Tongue (tissue), 2 donors: Measurements from ENCODE around the gene INKA1. TPM values are rescaled to one million over a fixed set of nuclear protein-coding genes. Genes with fewer than 3 reads are reported as not detected.
"Not testable (repeated sequence)": the region's sequence is repeated elsewhere in the genome, so short reads cannot be mapped to it uniquely, and the experiment has no call there.

Source experiments
- DNase-seq: peaks from one replicate; pipeline ENCODE4 v3.0.0-alpha.2; 2015
- total RNA-seq: library from RNA; depleted of rRNA; stranded (reverse); fragments of >200 nt; gene quantifications from one replicate; pipeline ENCODE4 v1.2.3, GENCODE V29; 2014

Gene INKA1
- total RNA-seq: 12.3 TPM

DNA sequence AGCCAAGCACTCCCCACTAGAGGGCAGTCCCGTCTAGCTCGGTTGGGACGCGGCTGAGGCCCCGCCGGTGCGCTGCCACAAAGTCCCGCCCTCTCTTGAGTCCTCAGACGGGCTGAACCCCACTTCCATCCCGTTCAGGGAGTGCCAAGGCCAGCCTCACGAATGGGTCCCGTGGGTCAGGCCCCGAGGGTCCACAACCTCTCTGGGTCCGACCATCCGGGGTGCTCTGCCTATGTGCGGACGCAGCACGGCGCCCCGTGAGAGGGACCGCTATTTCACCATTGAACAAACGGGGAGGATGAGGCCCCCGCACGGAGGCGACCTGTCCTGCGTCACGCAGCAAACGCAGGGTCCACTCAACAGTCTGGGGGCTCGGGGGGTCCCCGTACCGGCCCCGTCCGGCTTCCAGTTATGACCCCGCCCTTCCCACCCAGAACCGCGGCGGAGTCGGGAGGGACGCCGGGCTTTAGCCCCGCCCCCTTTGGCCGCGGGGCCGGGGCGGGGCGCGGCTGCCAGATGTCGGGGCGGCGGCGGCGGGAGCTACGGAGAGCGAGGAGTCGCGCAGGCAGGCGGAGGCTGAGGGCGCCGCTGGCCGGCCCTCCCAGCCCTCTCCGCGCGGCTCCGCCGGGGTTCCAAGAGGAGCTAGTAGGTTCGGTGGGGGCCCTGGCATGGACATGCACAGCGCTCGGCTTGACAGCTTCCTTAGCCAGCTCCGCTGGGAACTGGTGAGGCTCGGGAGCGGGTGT, at the start of gene INKA1:
TSS of gene INKA1 (plus strand) at position 543 of the 746 bp plus-strand sequence. CDS start at position 675, 132 bp downstream.
- DNase-seq: peak; percentile 95

DNA sequence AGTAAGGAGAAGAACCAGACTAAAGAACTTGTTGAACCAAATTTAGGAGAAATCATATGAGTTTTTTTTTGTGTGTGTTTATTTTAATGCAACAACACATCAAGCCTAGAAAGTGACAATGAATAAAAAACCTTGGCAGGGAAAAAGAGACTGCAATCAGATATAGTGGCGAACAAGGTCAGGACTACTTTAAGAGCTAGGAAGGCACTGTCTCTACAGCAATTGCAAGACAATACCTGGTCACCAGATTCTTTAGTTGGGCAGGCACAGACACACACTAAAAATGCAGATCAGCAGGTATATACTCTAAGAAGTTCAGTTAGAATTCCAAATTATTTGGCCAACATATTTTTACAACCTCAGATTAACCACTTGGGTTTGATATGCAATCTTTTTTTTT, 48.5 kb upstream of the INKA1 start:
- no peak for DNase-seq

DNA sequence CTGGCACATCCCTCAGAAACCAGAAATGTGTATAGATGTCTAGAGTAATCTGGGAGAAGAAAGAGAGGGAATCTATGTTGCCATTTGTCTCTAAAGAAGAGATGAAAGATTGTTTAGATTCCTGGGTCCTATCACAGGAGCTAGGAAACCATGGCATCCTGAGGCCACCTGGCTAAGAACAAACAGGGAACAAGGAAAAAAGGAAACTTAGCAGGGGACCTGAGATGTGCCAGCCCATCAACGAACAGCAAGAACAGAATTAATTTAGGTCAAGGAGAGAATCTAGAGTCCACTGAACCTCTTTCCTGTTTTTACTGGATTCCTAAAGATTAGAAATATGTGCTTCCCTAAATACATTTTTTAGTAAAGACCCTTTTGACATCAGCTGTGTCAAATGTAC, 47.0 kb upstream of the INKA1 start:
- no peak for DNase-seq

DNA sequence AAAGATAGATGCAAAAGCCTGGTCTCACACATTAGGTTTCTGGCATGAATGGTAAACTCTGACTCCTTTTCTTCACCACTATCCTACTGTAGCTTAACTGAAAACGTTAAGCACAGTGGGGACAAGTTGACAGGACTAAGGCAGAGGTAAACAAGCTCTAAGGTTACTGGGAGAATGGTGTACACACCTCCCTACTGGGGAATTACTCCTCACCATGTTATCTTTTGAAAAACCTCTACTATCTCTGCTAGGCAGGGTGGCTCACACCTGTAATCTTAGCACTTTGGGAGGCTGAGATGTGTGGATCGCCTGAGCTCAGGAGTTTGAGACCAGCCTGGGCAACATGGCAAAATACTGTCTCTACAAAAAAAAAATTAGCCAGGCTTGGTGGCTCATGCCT, 45.9 kb upstream of the INKA1 start:
- DNase-seq: no peak

DNA sequence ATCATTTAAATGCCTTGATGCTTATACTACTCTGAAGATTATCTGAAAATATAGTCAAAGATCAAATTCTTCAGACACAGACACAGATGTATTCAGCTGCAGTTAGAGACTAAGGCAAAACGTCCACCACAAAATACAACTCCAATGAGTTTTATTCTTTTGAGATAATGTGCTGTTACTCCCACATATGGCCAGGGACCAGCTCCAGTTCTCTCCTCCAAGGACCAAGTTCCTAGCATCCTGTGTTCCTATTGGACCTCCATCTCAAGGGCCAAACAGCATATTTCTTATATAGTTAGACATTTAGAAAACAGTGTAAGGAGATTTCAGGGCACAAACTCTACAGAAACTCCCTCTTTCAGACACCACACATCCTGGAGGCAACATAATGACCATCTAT, 43.8 kb upstream of the INKA1 start:
- DNase-seq: no peak

DNA sequence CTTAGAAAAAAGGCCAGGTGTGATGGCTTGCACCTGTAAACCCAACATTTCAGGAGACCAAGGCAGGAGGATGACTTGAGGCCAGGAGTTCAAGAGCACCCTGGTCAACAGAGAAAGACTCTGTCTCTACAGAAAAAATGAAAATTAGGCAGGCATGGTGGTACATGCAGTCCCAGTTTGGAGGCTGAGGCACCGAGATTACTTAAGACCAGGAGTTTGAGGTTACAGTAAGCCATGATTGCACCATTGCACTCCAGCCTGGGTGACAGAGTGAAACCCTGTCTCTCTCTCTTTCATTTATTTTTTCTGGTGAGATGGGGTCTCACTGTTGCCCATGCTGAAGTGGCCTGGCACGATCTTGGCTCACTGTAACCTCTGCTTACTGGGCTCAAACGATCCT, 41.4 kb upstream of the INKA1 start:
- no peak for DNase-seq

DNA sequence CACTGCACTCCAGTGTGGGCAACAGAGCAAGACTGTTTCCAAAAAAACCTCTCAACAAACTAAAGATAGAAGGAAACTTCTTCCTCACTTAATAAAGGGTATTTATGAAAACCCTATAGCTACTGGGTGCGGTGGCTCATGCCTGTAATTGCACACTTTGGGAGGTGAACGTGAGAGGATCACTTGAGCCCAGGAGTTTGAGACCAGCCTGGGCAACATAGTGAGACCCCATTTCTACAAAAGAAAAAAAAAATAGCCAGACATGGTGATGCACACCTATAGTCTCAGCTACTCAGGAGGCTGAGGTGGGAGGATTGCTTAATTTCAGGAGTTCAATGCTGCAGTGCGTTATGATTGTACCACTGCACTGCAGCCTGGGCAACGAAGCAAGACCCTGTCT, 39.1 kb upstream of the INKA1 start:
- no peak for DNase-seq

DNA sequence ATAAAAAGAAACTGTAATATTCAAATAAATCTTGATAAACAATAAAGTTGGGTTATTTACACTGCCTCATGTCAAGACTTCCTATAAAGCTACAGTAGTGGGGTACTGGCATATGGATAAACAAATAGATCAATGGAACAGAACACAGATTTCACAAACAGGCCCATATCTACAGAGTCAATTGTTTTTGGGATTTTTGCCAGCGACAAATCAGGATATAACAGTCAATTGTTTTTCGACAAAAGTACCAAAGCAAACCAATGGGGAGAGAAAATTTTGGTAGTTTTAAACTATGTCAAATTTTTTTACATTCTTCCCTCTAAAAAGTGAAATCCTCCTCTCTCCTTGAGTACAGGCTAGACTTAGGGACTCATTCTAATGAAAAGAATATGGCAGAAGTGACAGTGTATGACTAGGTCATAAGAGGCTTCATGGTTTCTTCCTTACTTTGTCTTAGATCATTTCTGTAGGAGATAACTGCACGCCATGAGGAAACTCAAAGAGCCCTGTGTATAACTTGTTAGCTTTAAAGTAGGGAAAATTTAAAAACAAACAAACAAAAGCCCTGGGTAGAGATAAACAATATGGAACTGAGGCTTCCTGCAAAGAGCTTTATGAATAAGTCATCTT, 33.7 kb upstream of the INKA1 start:
- no peak for DNase-seq

DNA sequence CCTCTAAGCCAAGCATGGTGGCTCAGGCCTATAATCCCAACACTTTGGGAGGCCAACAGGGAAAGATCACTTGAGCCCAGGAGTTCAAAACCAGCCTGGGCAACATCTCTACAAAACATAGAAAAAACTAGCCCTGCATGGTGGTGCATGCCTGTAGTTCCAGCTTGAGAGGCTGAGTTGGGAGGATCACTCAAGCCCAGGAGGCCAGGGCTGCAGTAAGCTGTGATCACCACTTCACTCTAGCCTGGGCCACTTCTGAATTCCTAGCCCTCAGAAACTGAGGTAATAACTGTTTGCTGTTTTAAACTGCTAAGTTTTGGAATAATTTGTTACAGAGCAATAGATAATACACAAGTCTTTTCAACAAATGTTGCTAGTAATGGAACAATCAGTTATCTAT, 33.1 kb upstream of the INKA1 start:
- DNase-seq: no peak

DNA sequence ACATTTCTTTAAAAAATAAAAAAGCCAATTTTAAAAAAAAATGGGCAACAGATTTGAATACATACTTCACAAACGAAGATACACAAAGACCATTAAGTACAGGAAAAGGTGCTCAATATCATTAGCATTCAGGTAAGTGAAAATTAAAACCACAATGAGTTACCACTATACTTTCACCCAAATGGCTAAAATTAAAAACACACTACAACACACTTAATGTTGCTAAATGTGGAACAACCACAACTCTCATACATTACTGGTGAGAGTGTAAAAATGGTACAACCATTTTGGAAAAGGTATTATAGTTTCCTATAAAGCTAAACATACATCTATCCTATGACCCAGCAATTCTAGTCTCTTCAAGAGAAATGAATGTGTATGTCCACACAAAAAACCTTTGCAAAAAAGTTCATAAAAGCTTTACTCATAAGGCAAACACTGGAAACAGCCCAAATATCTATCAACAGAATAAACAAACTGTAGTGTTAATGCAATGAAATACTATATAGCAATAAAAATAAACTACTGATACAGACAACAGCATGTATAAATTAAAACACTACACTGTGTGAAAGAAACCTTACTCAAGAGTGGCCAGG, 31.6 kb upstream of the INKA1 start:
- no peak for DNase-seq

DNA sequence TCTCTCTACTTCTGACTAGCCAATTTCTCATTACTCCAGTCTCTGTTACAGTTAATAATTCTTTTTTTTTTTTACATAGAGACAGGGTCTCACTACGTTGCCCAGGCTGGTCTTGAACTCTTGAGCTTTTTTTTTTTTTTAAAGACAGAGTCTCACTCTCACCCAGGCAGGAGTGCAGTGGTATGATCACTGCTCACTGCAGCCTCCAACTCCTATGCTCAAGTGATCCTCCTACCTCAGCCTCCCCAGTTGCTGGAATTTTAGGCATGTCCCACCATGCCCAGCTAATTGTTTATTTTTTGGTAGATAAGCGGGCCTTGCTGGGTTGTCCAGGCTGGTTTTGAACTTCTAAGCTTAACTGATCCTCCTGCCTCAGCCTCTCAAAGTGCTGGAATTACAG, 30.4 kb upstream of the INKA1 start:
- no peak for DNase-seq

DNA sequence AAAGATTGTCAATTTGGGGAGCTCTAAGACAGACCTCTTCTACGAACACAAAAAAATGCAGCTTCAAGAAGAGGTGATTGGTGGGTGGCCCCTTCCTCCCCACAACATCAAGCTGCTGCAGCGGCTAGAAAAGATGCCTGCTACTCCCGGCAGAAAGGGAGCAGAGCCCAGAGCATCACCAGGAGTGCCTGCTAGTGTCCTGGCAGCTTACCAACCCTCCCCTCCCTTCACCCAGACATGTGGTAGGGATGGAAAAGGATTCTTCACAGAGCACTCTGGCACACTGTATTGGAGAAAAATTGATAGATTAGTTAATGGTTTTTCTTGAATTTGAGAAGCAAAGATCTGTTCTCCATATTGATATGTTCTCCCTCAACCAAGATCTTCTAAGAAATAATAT, 27.5 kb upstream of the INKA1 start:
- DNase-seq: peak; percentile 11

DNA sequence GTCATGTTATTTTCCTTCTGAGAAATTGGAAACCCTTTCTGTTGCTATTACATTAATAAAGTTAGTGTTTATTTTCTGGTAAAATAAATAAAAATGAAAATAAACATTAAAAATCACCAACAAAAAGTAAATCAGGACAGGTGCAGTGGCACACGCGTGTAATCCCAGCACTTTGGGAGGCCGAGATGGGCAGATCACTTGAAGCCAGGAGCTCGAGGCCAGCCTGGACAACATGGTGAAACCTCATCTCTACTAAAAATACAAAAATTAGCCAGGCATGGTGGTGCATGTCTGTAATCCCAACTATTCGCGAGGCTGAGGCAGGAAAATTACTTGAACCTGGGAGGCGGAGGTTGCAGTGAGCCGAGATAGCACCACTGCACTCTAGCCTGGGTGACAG, 27.0 kb upstream of the INKA1 start:
- not testable (repeated sequence) for DNase-seq

DNA sequence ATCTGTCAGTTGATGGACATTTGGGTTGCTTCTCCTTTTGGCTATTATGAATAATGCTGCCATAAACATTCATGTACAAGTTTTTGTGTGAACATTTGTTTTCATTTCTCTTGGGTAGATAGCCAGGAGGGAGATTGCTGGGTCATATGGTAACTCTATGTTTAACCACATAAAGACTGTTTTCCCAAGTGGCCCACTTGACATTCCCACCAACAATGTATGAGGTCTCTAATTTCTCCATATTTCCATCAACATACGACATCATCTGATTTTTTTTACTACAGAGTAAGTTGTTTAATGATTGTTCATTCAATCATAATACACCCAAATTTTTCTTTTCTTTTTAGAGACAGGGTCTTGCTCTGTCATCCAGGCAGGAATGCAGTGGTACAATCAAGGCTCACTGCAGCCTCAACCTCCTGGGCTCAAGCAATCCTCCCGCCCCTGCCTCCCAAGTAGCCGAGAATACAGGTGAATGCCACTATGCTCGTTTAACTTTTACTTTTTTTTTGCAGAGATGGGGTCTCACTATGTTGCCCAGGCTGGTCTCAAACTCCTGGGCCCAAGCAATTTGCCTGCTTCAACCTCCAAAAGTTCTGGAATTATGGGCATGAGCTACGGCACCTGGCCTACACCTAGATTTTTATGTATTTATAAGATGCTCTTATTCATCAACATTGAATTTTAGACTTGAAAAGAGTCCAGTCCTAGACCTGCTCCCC, 23.5 kb upstream of the INKA1 start:
- no peak for DNase-seq

DNA sequence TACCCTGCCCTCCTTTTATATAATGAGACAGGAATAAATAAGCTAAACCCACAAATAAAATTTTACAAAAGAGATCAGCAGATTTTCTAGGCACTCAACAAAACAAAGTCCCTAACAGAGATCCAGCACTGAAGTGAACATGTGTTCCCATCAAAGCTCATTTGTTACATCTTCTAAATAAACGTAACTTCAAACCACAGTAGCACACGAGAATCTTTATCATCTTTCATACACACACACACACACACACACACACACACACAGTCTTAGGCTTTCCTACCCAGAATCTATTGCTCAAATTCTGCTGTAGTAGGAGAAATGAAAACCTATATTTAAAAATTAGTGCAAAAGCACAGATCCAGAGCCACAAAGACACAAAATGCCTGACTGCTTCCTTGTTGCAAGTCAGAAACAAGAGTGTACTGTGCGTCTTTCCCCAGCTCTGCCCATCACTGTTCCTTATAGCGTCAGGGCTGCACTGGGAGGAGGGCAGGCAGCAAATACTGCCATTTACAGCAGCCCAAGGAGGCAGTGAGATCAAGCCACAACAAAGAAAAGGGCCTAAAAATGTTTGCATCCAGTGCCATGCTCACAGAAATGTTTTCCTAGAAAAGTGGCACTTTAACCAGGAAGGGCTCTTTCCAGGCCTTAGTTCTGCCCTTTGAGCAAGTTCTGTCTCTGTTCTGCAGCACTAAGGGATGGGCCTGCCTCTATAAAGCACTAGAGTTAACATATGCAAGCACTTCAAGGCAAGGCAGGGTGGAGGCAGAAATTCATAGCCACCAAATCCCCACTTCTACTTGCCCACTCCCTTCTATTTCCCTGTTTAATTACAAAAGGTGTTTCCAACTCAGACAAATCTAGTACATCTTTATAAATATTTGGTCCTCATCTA, 22.7 kb upstream of the INKA1 start:
- no peak for DNase-seq

DNA sequence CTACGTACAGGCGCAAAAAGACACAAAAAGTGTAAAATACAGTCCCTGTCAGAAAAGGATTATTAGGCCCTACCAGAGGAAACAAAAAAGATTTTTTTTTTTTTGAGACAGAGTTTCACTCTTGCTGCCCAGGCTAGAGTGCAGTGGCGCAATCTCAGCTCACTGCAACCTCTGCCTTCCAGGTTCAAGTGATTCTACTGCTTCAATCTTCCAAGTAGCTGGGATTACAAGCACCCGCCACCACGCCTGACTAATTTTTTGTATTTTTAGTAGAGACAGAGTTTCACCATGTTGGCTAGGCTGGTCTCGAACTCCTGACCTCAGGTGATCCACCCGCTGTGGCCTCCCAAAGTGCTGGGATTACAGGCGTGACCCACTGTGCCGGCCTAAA, 22.1 kb upstream of the INKA1 start:
- not testable (repeated sequence) for DNase-seq

DNA sequence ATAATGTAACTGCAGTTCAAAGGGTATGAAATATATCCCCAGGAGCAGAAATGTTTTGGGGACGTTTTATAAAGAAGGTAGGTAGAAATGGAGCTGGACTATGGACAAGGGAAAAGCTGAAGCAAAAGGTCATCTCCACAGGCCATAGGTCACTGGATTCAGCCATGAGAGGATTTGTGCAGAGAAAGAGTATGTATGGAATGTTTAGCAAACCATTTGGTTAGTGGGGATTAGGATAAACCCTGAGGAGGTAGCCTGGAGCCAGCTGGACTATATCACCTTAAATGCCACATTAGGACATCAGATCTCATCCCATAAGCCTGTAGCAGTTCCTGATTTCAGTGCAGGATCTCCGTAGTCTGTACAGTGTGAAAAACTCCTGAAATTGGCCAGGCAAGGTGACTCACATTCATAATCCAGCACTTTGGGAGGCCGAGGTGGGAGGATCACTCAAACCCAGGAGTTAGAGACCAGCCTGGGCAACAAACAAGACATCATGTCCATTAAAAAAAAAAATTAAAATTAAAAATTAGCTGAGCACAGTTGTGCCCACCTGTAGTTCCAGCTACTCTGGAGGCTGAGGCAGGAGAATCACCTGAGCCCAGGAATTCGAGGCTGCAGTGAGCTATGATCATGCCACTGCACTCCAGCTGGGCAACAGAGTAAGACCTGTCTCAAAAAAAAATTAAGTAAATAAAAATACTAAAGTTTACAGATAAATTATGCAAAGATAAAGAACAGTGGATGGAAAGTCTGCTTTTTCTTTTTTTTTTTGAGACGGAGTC, 21.5 kb upstream of the INKA1 start:
- DNase-seq: no peak

DNA sequence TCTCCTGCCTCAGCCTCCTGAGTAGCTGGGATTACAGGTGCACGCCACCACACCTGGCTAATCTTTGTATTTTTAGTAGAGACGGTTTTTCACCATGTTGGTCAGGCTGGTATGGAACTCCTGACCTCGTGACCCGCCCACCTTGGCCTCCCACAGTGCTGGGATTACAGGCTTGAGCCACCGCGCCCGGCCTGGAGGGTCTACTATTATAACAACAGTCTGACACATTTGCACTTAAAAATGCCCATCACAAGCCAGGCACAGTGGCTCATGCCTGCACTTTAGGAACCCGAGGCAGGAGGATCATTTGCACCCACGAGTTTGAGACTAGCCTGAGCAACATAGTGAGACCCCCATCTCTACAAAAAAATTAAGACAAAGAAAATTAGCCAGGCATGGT, 20.8 kb upstream of the INKA1 start:
- DNase-seq: not testable (repeated sequence)

DNA sequence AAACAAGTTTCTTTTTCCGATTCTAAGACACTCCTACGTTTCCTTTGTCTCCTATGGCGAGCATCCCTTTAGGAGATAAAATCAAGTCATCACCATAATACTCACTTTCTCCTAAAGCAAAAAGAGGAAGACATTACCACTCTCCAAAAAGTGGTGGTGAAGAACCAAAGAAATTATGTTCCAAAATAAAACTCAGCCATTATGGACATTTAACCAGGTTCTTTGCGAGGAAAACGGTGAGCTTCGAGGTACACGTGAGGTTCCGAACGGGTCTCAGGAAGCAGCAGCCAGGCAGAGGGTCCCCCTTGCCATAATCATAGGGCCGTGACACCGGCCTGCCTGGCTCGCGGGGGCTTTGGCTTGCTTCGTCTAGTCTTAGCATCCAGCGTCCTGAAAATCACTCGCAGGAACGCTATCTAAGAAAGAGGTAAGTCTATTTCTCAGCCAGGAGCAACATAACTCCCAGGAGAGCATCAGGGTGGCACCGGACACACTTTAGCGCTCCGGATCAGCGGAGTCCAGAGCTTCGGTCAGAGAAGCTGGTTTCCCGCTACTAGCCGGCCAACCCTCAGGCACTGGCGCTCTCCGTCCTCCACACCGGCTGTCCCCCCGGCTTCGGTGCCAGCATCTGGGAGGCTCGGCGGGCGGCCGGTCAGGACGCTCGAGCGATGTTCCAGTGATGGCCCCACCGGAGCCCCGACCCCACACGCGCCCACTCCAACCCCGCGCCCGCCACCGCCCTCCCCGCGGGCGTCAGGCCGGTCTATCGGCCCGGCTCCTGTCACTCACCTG, 17.3 kb upstream of the INKA1 start:
- DNase-seq: peak; percentile 50
